GM21786 (cell line): ENCODE results near the gene RAD9A.

Source experiments
- ATAC-seq: cut with Tn5 transposase; IDR thresholded peaks from one replicate; pipeline ENCODE4 v1.9.1; 2021; ENCODE audit not compliant: unreplicated experiment

RAD9A gene

GRCh38 chr11:67391304-67392182, at the start of gene RAD9A:
TSS of gene RAD9A (plus strand) at chr11:67391986. CDS start at chr11:67392045, 59 bp downstream.
- ATAC-seq = peak; percentile 56

DNA sequence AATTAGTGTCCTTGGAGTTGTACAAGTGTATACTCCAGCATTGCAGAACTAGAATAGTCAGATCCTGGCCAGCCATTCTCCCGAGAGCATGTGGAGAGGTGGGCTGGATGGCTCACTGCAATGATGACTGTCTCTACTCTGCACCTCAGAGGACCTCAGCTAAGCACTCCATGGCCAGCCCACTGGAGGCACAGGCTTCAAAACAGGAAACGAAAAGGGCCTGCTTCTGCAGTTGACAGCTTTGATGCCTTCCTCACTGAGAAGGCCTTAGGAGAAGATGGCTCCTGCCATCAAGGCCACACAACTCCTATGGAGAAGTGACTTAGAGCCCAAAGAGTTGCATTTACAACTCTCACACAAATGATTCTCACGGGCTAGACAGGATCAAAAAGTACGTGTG, 47.5 kb upstream of the RAD9A start:
- no peak for ATAC-seq

GRCh38 chr11:67345247-67345919, 46.4 kb upstream of the RAD9A start:
- no peak for ATAC-seq

GRCh38 chr11:67345920-67346819, 45.6 kb upstream of the RAD9A start:
- no peak for ATAC-seq

- no peak for ATAC-seq
Observed at GRCh38 chr11:67347964-67348749, 43.6 kb upstream of the RAD9A start.

DNA sequence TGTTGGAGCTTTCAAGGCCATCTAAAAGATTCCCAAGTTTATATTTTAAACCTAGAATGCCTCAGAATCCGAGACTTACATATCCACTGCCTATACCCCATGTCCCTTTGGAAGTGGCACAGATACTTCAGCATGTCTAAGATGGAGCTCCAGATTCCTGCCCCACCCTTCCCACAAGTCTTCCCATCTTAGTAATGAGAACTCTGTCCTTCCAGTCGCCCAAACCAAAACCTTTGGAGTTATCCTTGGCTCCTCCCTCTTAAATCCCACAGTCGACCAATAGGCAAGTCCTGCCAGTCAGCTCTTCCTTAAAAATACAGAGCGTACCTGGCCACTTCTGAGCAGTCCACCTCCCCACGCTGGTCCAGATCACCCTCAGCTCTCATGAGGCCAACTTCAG, 42.8 kb upstream of the RAD9A start:
- ATAC-seq = no peak

DNA sequence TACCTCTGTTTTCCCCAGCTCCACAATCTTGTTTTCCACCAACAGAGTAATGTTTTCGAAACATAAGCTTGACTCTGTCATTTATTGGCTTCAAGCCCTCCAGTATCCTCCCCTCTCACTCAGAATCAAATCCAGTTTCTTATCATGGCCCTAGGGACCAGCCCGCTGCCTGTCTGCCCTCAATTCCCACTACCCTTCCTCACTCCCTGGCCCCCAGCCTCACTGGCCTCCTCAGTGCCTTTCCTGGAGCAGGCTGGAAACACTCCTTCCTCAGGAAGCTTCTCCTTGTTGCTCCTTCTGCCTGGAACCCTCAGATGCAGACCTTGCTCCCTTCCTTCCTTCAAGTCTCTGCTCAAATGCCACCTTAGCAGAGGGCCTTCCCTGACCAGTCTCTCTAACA, 42.3 kb upstream of the RAD9A start:
- no peak for ATAC-seq

GRCh38 chr11:67349928-67350465, 41.8 kb upstream of the RAD9A start:
- no peak for ATAC-seq

GRCh38 chr11:67351275-67352005, 40.3 kb upstream of the RAD9A start:
- no peak for ATAC-seq

- no peak for ATAC-seq
Observed at GRCh38 chr11:67352546-67353316, 39.1 kb upstream of the RAD9A start.

DNA sequence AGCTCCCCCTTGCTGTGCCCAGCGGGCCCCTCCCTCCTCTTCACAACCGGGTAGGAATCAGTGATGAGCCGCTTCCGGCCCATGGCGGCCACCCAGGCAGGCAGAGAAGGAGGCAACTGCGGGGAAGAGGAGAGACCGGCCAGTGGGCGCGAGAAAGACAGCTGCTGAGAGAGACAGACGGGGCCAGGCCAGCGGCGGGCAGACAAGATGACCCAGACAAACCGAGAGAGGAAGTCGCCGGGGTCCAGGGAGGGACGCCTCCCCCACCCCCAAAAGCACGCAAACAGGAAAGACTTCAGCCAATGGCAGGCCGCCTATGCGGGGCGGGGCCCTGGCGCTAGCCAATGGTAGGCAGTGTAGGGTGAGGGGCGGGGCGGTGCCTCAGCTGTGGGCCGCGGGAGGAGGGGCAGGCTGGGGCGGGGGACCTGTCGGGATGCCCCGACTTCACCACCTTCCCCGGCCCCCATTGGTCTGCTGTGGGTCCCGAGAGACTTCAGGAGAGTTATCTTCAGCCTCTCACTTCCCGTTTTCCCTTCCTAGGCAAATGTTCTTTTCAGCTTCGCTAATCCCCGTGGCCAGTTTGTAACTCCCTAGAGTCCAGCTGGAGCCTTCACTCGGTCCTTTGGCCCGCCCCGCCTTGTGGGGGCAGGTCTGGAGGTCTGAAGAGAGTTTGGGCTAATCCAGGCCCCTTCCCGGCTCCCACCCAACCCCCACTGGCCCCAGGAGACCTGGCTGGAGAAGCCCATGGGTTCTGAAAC, 38.3 kb upstream of the RAD9A start, which contains the start of gene POLD4:
TSS of gene POLD4 (minus strand) at position 230 of the 758 bp plus-strand sequence. CDS start at position 83, 147 bp downstream.
- peak; percentile 62 for ATAC-seq

- ATAC-seq = no peak
Observed at GRCh38 chr11:67354075-67355022, 37.4 kb upstream of the RAD9A start.

DNA sequence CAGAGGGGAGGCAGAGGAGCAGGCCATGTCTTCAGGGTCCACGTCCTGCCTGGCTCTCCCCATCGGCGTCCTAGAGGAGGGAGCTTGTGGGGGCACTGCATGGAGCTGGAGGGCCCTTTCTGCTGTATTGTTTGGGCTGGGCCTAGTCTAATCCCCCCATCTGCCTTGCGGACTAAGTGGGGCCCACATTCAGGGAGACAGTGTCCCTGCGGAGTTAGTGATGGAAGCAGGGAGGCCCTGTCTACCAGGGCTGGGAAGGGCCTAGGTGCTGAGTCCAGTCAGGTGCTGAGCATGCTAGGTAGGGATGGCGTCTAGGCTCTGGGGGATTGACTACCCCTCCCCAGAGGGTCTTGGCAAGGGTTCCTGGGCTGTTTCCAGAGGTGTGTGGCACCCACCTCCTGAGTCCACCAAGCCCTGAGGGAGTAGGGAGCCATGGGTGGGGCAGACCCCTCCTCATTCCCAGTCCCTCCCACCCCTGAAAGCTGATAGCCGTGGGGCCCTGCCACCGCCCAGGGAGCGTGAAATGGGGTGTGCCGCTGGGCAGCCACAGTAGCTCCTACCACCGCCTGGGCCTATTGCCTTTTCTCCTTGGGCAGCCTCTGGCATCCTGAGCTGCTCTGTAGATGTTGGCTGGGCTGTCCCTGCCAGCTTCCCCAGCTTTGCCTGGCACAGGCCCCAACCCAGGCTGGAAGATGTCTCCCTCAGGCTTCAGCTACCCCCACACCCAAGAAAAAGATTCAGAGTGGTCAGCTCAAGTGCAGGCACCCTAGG, 36.6 kb upstream of the RAD9A start:
- no peak for ATAC-seq

GRCh38 chr11:67355794-67356386, 35.9 kb upstream of the RAD9A start:
- ATAC-seq = no peak

DNA sequence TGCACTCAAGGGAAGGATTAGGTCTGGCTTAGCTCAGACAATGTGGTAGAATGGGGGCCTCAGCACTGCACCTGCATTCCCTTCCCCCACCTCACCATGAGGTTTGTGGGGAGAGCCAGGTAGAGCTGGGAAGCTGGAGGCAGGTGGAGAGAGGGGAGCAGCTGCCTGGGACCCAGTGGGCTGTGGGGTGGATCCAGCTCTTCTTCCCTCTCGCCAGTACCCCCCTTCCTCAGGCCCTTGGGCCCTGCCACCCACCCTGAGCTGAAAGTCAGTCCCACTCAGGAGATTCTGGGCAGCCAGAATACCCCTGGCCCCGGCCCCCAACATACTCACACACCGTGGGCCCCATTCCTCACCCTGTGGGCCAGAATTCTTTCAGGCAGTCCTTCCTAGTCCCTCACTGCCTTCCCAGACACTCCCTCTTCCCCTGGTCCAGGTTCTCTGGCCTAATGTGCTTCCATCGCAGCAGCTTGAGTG, 35.4 kb upstream of the RAD9A start:
- no peak for ATAC-seq
